PC-3 (cell line): Measurements from ENCODE around the gene TPRX1. TPM values are rescaled to one million over a fixed set of nuclear protein-coding genes. Genes with fewer than 3 reads are reported as not detected.
"Not testable (repeated sequence)": the region's sequence is repeated elsewhere in the genome, so short reads cannot be mapped to it uniquely, and the experiment has no call there.

ENCODE experiments used
- ATAC-seq: fragments of 200-7000 bp; cut with Tn5 transposase; 2 replicates; pipeline ENCODE4 v1.9.1; 2020; ENCODE audit warnings: mild to moderate bottlenecking, moderate library complexity
- BruUV-seq: library from RNA; stranded (reverse); fragments of 400-500 nt; replicated peaks from 2 replicates; lab custom pipeline; 2021; lab: Mats Ljungman, UMichigan
- CTCF ChIA-PET: fragments of 300-600 bp; sonication (Branson Sonifier 250); formaldehyde crosslinking; loops from one replicate; lab custom pipeline; 2022; ENCODE audit warnings: antibody characterized with exemption; lab: Charles Lee
- POLR2A ChIA-PET: fragments of 300-600 bp; sonication (Branson Sonifier 250); formaldehyde crosslinking; loops from one replicate; lab custom pipeline; 2022; ENCODE audit warnings: antibody characterized with exemption; ENCODE audit not compliant: unreplicated experiment; lab: Charles Lee
- DNase-seq: peaks from one replicate; pipeline ENCODE4 v3.0.0-alpha.2; 2015
- H2AFZ ChIP-seq: fragments of 300-600 bp; sonication (generic); 2 replicates; pipeline ENCODE4 v1.6.0; 2016; ENCODE audit warnings: antibody characterized with exemption, low read length
- H3F3A ChIP-seq: fragments of 300-600 bp; sonication (generic); one replicate; pipeline ENCODE4 v1.6.0; 2017; ENCODE audit warnings: antibody characterized with exemption, low read length, control low read depth, mild to moderate bottlenecking; ENCODE audit not compliant: unreplicated experiment
- H3K27ac ChIP-seq: fragments of 300-600 bp; sonication (generic); 2 replicates; pipeline ENCODE4 v1.5.1; 2016; ENCODE audit warnings: mild to moderate bottlenecking, low read length
- H3K27me3 ChIP-seq: fragments of 300-600 bp; sonication (generic); 2 replicates; pipeline ENCODE4 v1.6.1; 2016; ENCODE audit warnings: low read length, mixed read lengths
- H3K36me3 ChIP-seq: fragments of 300-600 bp; sonication (generic); 2 replicates; pipeline ENCODE4 v1.6.1; 2016; ENCODE audit warnings: low read depth, mixed run types, low read length, mixed read lengths
- H3K4me1 ChIP-seq: fragments of 300-600 bp; sonication (generic); 2 replicates; pipeline ENCODE4 v1.5.1; 2016; ENCODE audit warnings: low read length; ENCODE audit not compliant: insufficient read depth
- H3K4me2 ChIP-seq: fragments of 300-600 bp; sonication (generic); 2 replicates; pipeline ENCODE4 v1.6.0; 2016; ENCODE audit warnings: low read length
- H3K4me3 ChIP-seq: fragments of 300-600 bp; sonication (generic); 2 replicates; pipeline ENCODE4 v1.5.1; 2016; ENCODE audit warnings: mild to moderate bottlenecking, low read length, mixed read lengths
- H3K79me2 ChIP-seq: fragments of 300-600 bp; sonication (generic); 2 replicates; pipeline ENCODE4 v1.6.1; 2017; ENCODE audit warnings: low read length, mixed read lengths
- H3K9ac ChIP-seq: fragments of 300-600 bp; sonication (generic); 2 replicates; pipeline ENCODE4 v1.6.0; 2016; ENCODE audit warnings: mild to moderate bottlenecking, low read length
- H3K9me2 ChIP-seq: fragments of 300-600 bp; sonication (generic); replicated peaks from 2 replicates; pipeline ENCODE4 v1.6.1; 2016; ENCODE audit warnings: mixed run types, low read length, mixed read lengths
- H3K9me3 ChIP-seq: fragments of 300-600 bp; sonication (generic); 2 replicates; pipeline ENCODE4 v1.6.1; 2016; ENCODE audit warnings: low read length, mixed read lengths
- H4K20me1 ChIP-seq: fragments of 300-600 bp; sonication (generic); 2 replicates; pipeline ENCODE4 v1.6.1; 2016; ENCODE audit warnings: low read length, mixed read lengths
- EZH2 ChIP-seq: fragments of 300-600 bp; sonication (generic); IDR thresholded peaks from one replicate; pipeline ENCODE4 v1.6.1; 2017; ENCODE audit warnings: antibody characterized with exemption, mild to moderate bottlenecking, low read length; ENCODE audit not compliant: unreplicated experiment
- EZH2phosphoT487 ChIP-seq: fragments of 300-600 bp; sonication (generic); IDR thresholded peaks from 2 replicates; pipeline ENCODE4 v1.6.1; 2018; ENCODE audit warnings: mild to moderate bottlenecking, antibody characterized with exemption, low read length, borderline replicate concordance
- intact Hi-C: fragments of 100-400 bp; cut with micrococcal nuclease; formaldehyde crosslinking; loops from 2 replicates; pipeline ENCODE4 v1.9.0; 2023
- total RNA-seq: library from RNA; depleted of rRNA; stranded (reverse); fragments of >200 nt; gene quantifications from 2 replicates; pipeline ENCODE4 v1.2.3, GENCODE V29; 2014
- TF ChIP-seq, protein P1 (sequence below): fragments of 300-600 bp; sonication (generic); conservative IDR thresholded peaks from 2 replicates; pipeline ENCODE4 v1.5.1; 2017; ENCODE audit warnings: antibody characterized with exemption, low read depth, mild to moderate bottlenecking, low read length

Gene TPRX1
- total RNA-seq, 1 experiment from 2014 or later: not detected

DNA sequence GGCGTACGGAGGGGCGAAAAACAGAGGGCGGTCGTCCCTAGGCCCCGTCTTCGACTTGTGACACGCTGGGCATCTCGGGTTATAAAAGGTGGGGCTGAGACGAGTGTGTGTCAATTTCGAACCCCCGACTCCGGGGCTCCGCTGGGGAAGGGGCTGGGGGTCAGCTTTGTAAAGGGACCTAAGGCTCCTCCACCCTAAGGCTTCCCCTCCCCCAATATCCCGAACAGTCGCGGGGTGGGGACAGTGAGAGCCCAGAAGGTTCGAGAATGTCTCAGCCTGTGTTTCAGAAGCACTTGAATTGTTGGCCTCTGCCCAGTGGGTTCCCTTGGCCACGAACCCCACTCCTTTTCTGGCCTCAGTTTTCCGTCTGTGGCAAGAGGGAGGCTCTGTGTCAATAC lies 25.4 kb downstream of the TPRX1 start:
- peaks cover 8% of the 10 kb centered on the region for H3K4me1 ChIP-seq

GRCh38 chr19:47778049-47778953 lies 26.1 kb downstream of the TPRX1 start, which contains the start of gene SELENOW:
TSS of gene SELENOW (plus strand) at chr19:47778703. CDS start at chr19:47778786, 83 bp downstream.
- peak within 1 kb of the TSS; percentile 98 for H2AFZ ChIP-seq
- CTCF ChIA-PET: no interaction called here
- POLR2A ChIA-PET: interaction anchor here (0.6 kb wide), 1 partner anchor 19 kb away, joined by 3 read pairs; no protein-coding TSS in a partner anchor
- peak within 1 kb of the TSS; percentile 97 for H3K4me2 ChIP-seq
- peak; percentile 67 for DNase-seq
- H3F3A ChIP-seq: no peaks in the 10 kb centered on the region
- peak within 1 kb of the TSS; percentile 97 for H3K4me3 ChIP-seq
- no peaks in the 10 kb centered on the region for H4K20me1 ChIP-seq
- no TSS peak for BruUV-seq
- H3K79me2 ChIP-seq: peaks cover 25% of the 10 kb centered on the region
- TF ChIP-seq EZH2 (no peak), EZH2phosphoT487 (no peak)
- TF ChIP-seq, protein P1, sequence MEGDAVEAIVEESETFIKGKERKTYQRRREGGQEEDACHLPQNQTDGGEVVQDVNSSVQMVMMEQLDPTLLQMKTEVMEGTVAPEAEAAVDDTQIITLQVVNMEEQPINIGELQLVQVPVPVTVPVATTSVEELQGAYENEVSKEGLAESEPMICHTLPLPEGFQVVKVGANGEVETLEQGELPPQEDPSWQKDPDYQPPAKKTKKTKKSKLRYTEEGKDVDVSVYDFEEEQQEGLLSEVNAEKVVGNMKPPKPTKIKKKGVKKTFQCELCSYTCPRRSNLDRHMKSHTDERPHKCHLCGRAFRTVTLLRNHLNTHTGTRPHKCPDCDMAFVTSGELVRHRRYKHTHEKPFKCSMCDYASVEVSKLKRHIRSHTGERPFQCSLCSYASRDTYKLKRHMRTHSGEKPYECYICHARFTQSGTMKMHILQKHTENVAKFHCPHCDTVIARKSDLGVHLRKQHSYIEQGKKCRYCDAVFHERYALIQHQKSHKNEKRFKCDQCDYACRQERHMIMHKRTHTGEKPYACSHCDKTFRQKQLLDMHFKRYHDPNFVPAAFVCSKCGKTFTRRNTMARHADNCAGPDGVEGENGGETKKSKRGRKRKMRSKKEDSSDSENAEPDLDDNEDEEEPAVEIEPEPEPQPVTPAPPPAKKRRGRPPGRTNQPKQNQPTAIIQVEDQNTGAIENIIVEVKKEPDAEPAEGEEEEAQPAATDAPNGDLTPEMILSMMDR: no peak
- H3K36me3 ChIP-seq: peaks cover 8% of the 10 kb centered on the region
- intact Hi-C loops: no loop called here
- peak within 1 kb of the TSS; percentile 97 for H3K9ac ChIP-seq
- H3K9me3 ChIP-seq: no peaks in the 10 kb centered on the region
- peak; percentile 88 for ATAC-seq
- H3K4me1 ChIP-seq: peaks cover 8% of the 10 kb centered on the region
- H3K27ac ChIP-seq: peak within 1 kb of the TSS; percentile 88
- no peaks in the 10 kb centered on the region for H3K9me2 ChIP-seq
- H3K27me3 ChIP-seq: no peaks in the 10 kb centered on the region

More for the DNA sequence above, 25.4 kb downstream of the TPRX1 start:
- Histone ChIP-seq H3K36me3 (peaks cover 8% of the 10 kb centered on the region), H3K27ac (peak overlapping the region; percentile 88; the same call in 1 of the 2 replicates), H3K4me2 (peak overlapping the region; percentile 97), H3K79me2 (peaks cover 25% of the 10 kb centered on the region), H4K20me1 (no peaks in the 10 kb centered on the region), H3K4me3 (peak overlapping the region; percentile 97), H3K27me3 (no peaks in the 10 kb centered on the region), H3F3A (no peaks in the 10 kb centered on the region), H3K9me3 (no peaks in the 10 kb centered on the region), H2AFZ (peak overlapping the region; percentile 98; the same call in 1 of the 2 replicates), H3K9me2 (no peaks in the 10 kb centered on the region), H3K9ac (peak overlapping the region; percentile 97)
- intact Hi-C loops: no loop called here
- TF ChIP-seq EZH2phosphoT487: no peak
- TF ChIP-seq, protein P1: no peak
- no peak for TF ChIP-seq EZH2
- DNase-seq: no peak
- ChIA-PET CTCF (no interaction called here), POLR2A (no interaction called here)
- peak; percentile 24; the same call in 1 of the 2 replicates for ATAC-seq
- BruUV-seq: TSS peak; percentile 79

DNA sequence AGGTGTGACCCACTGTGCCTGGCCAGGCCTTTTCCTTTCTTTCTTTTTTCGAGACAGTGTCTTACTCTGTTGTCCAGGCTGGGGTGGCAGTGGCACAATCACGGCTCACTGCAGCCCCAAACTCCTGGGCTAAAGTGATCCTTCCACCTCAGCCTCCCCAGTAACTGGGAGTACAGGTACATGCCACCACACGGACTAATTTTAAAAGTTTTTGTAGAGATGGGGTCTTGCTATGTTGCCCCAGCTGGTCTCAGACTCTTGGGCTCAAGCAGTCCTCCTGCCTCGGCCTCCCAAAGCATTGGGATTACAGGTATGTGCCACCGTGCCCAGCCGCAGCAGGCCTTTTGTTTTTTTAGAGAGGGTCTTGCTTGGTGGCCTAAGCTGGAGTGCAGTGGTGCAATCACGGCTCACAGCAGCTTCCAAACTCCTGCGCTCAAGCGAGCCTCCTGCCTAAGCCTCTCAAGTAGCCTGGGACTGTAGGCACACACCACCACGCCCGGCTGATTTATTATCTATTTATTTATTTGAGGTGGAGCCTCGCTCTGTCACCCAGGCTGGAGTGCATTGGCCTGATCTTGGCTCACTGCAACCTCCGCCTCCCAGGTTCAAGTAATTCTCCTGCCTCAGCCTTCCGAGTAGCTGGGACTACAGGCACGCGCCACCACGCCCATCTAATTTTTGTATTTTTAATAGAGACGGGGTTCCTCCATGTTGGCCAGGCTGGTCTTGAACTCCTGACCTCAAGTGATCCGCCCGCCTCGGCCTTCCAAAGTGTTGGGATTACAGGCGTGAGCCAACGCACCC lies 26.9 kb downstream of the TPRX1 start:
- CTCF ChIA-PET, DNase-seq, H3K36me3 ChIP-seq, H3K9me3 ChIP-seq, ATAC-seq, H3K4me1 ChIP-seq, H4K20me1 ChIP-seq, H3K27ac ChIP-seq, intact Hi-C loops, H3F3A ChIP-seq, H3K27me3 ChIP-seq, H3K9me2 ChIP-seq, POLR2A ChIA-PET: not testable (repeated sequence)
- Histone ChIP-seq H3K79me2 (peaks cover 25% of the 10 kb centered on the region), H3K4me2 (peak overlapping the region; percentile 97), H3K9ac (peak overlapping the region; percentile 97), H3K4me3 (peak overlapping the region; percentile 97), H2AFZ (peak overlapping the region; percentile 98; the same call in 1 of the 2 replicates)
- TSS peak; percentile 91 for BruUV-seq
